NCI-H748 (cell line): ENCODE measurements around the gene GRAMD1C.
A peak's percentile ranks its signal among the peaks of the same experiment; 100 is the strongest.
"Not testable (repeated sequence)": the region's sequence is repeated elsewhere in the genome, so short reads cannot be mapped to it uniquely, and the experiment has no call there.

Source experiments
- DNase-seq: peaks from one replicate; lab custom pipeline; 2025; ENCODE audit not compliant: unreplicated experiment; lab: John Stamatoyannopoulos, UW

The GRAMD1C gene

GRCh38 chr3:113850391-113850790 is 11.8 kb downstream of the GRAMD1C start:
- DNase-seq = not testable (repeated sequence)

GRCh38 chr3:113852506-113852905 is 13.9 kb downstream of the GRAMD1C start:
- no peak for DNase-seq

- DNase-seq = no peak
Measured at GRCh38 chr3:113867506-113867905, 28.9 kb downstream of the GRAMD1C start.

- no peak for DNase-seq
Measured at GRCh38 chr3:113873293-113873692, 34.7 kb downstream of the GRAMD1C start.

GRCh38 chr3:113873814-113874526 is 35.4 kb downstream of the GRAMD1C start:
- DNase-seq = no peak

- no peak for DNase-seq
Measured at GRCh38 chr3:113878403-113878802, 39.8 kb downstream of the GRAMD1C start.

GRCh38 chr3:113885050-113885449 is 46.5 kb downstream of the GRAMD1C start:
- no peak for DNase-seq

GRCh38 chr3:113890256-113890900 is 51.8 kb downstream of the GRAMD1C start:
- DNase-seq = peak; percentile 0

- DNase-seq = no peak
Measured at GRCh38 chr3:113894927-113895326, 56.3 kb downstream of the GRAMD1C start.

- DNase-seq = no peak
Measured at GRCh38 chr3:113895964-113896363, 57.4 kb downstream of the GRAMD1C start.

GRCh38 chr3:113896930-113897329 is 58.3 kb downstream of the GRAMD1C start:
- no peak for DNase-seq

GRCh38 chr3:113897373-113897777 is 58.8 kb downstream of the GRAMD1C start:
- DNase-seq = peak; percentile 32

- no peak for DNase-seq
Measured at GRCh38 chr3:113898892-113899291, 60.3 kb downstream of the GRAMD1C start.

GRCh38 chr3:113906568-113907140 is 68.1 kb downstream of the GRAMD1C start:
- DNase-seq = no peak

- DNase-seq = no peak
Measured at GRCh38 chr3:113908133-113908532, 69.5 kb downstream of the GRAMD1C start.

GRCh38 chr3:113910966-113911365 is 72.4 kb downstream of the GRAMD1C start:
- DNase-seq = no peak

- peak; percentile 66 for DNase-seq
Measured at GRCh38 chr3:113912552-113913236, 74.1 kb downstream of the GRAMD1C start.

GRCh38 chr3:113914646-113915045 is 76.1 kb downstream of the GRAMD1C start:
- no peak for DNase-seq

- no peak for DNase-seq
Measured at GRCh38 chr3:113927556-113927955, 89.0 kb downstream of the GRAMD1C start.

GRCh38 chr3:113946831-113947230 is 108.2 kb downstream of the GRAMD1C start:
- DNase-seq = no peak

- peak; percentile 68 for DNase-seq
Measured at GRCh38 chr3:113947372-113948014, 108.9 kb downstream of the GRAMD1C start, which contains the start of gene ZDHHC23. ZDHHC23 (plus strand) TSS chr3:113948013; CDS start chr3:113948803, 790 bp downstream.
